H9 (cell line): ENCODE results near the gene TTC28. TPM values are rescaled to one million over a fixed set of nuclear protein-coding genes. Genes with fewer than 3 reads are reported as not detected.

Experiments
- DNase-seq: peaks from one replicate; pipeline ENCODE4 v3.0.0-alpha.2; 2017
- H2AFZ ChIP-seq: one replicate; pipeline ENCODE4 v1.6.1; 2013; ENCODE audit warnings: mild to moderate bottlenecking, low read length, control low read depth, moderate library complexity
- H2AK5ac ChIP-seq: 2 replicates; pipeline ENCODE4 v1.6.1; 2013; ENCODE audit warnings: low read length, control low read depth, mixed read lengths; ENCODE audit not compliant: insufficient read length
- H2BK120ac ChIP-seq: one replicate; pipeline ENCODE4 v1.6.1; 2013; ENCODE audit warnings: low read depth, mild to moderate bottlenecking, low read length, control low read depth, inconsistent platforms; ENCODE audit not compliant: poor library complexity, severe bottlenecking
- H2BK12ac ChIP-seq: 2 replicates; pipeline ENCODE4 v1.6.1; 2013; ENCODE audit warnings: low read length, control low read depth, mixed read lengths, low read depth; ENCODE audit not compliant: insufficient read length
- H2BK15ac ChIP-seq: 2 replicates; pipeline ENCODE4 v1.6.1; 2013; ENCODE audit warnings: low read depth, low read length, control low read depth
- H2BK20ac ChIP-seq: one replicate; pipeline ENCODE4 v1.6.1; 2013; ENCODE audit warnings: low read depth, mild to moderate bottlenecking, low read length, control low read depth, inconsistent platforms; ENCODE audit not compliant: poor library complexity, severe bottlenecking
- H2BK5ac ChIP-seq: 2 replicates; pipeline ENCODE4 v1.6.1; 2013; ENCODE audit warnings: low read length, control low read depth, mixed read lengths; ENCODE audit not compliant: insufficient read length
- H3K14ac ChIP-seq: 2 replicates; pipeline ENCODE4 v1.6.1; 2013; ENCODE audit warnings: low read length, control low read depth; ENCODE audit not compliant: insufficient read depth
- H3K18ac ChIP-seq: 2 replicates; pipeline ENCODE4 v1.6.1; 2013; ENCODE audit warnings: low read depth, mild to moderate bottlenecking, mixed read lengths, low read length, control low read depth; ENCODE audit not compliant: insufficient read length
- H3K23ac ChIP-seq: 2 replicates; pipeline ENCODE4 v1.6.1; 2013; ENCODE audit warnings: low read length, control low read depth, mixed read lengths, low read depth; ENCODE audit not compliant: insufficient read length
- H3K23me2 ChIP-seq: 2 replicates; pipeline ENCODE4 v1.6.1; 2013; ENCODE audit warnings: low read depth, mild to moderate bottlenecking, mixed read lengths, low read length, control low read depth; ENCODE audit not compliant: insufficient read length, poor library complexity, severe bottlenecking
- H3K27ac ChIP-seq: 2 replicates; pipeline ENCODE4 v1.5.1; 2013; ENCODE audit warnings: low read length, control low read depth, mixed read lengths, low read depth; ENCODE audit not compliant: insufficient read length
- H3K27me3 ChIP-seq: 2 replicates; pipeline ENCODE4 v1.6.1; 2013; ENCODE audit warnings: low read length, control low read depth, inconsistent platforms; ENCODE audit not compliant: insufficient read depth
- H3K4ac ChIP-seq: 2 replicates; pipeline ENCODE4 v1.6.1; 2013; ENCODE audit warnings: low read depth, mild to moderate bottlenecking, control low read depth, inconsistent platforms, low read length, moderate library complexity
- H3K4me1 ChIP-seq: 2 replicates; pipeline ENCODE4 v1.6.1; 2013; ENCODE audit warnings: low read length, control low read depth, inconsistent platforms; ENCODE audit not compliant: insufficient read depth
- H3K4me2 ChIP-seq: 2 replicates; pipeline ENCODE4 v1.6.1; 2013; ENCODE audit warnings: low read length, control low read depth, mixed read lengths; ENCODE audit not compliant: insufficient read length, insufficient read depth
- H3K56ac ChIP-seq: 2 replicates; pipeline ENCODE4 v1.6.1; 2013; ENCODE audit warnings: low read depth, mild to moderate bottlenecking, mixed read lengths, low read length, control low read depth; ENCODE audit not compliant: insufficient read length
- H3K79me1 ChIP-seq: 2 replicates; pipeline ENCODE4 v1.6.1; 2013; ENCODE audit warnings: low read depth, mild to moderate bottlenecking, moderate library complexity, low read length, control low read depth, inconsistent platforms; ENCODE audit not compliant: insufficient read depth, poor library complexity, severe bottlenecking
- H3K79me2 ChIP-seq: 2 replicates; pipeline ENCODE4 v1.6.1; 2013; ENCODE audit warnings: low read length, control low read depth, inconsistent platforms; ENCODE audit not compliant: insufficient read depth
- H3K9ac ChIP-seq: 2 replicates; pipeline ENCODE4 v1.6.1; 2013; ENCODE audit warnings: low read length, control low read depth, mixed read lengths; ENCODE audit not compliant: insufficient read length; ENCODE audit errors: extremely low read depth
- H3K9me3 ChIP-seq: one replicate; pipeline ENCODE4 v1.6.1; 2013; ENCODE audit warnings: low read depth, low read length, inconsistent platforms; ENCODE audit not compliant: control insufficient read depth
- H3T11ph ChIP-seq: one replicate; pipeline ENCODE4 v1.6.1; 2013; ENCODE audit warnings: mild to moderate bottlenecking, low read length, control low read depth, inconsistent platforms
- H4K20me1 ChIP-seq: one replicate; pipeline ENCODE4 v1.6.1; 2013; ENCODE audit not compliant: control insufficient read depth, insufficient read length, insufficient read depth
- H4K5ac ChIP-seq: 2 replicates; pipeline ENCODE4 v1.6.1; 2013; ENCODE audit warnings: low read depth, mild to moderate bottlenecking, mixed read lengths, low read length, control low read depth; ENCODE audit not compliant: insufficient read length
- H4K8ac ChIP-seq: replicated peaks from 2 replicates; pipeline ENCODE4 v1.6.1; 2013; ENCODE audit warnings: low read length, control low read depth, mixed read lengths, low read depth; ENCODE audit not compliant: insufficient read length
- H4K91ac ChIP-seq: 2 replicates; pipeline ENCODE4 v1.6.1; 2013; ENCODE audit warnings: low read depth, mild to moderate bottlenecking, moderate library complexity, mixed read lengths, low read length, control low read depth; ENCODE audit not compliant: insufficient read length
- H3K27ac Mint-ChIP-seq, 3 experiments: 2 replicates in 2 of 3; 3 replicates in 1 of 3; pipeline ENCODE4 v1.8.0; 2020 to 2021; ENCODE audit warnings: mixed read lengths in 3 of 3, mild to moderate bottlenecking in 1 of 3, moderate library complexity in 1 of 3
- H3K27me3 Mint-ChIP-seq: 2 replicates; pipeline ENCODE4 v1.8.0; 2021; ENCODE audit warnings: low read depth, mild to moderate bottlenecking, moderate library complexity, mixed read lengths
- H3K36me3 Mint-ChIP-seq, 3 experiments: 2 replicates in 2 of 3; 3 replicates in 1 of 3; pipeline ENCODE4 v1.8.0; 2020 to 2021; ENCODE audit warnings: low read depth in 3 of 3, mixed read lengths in 3 of 3; ENCODE audit not compliant: insufficient read depth in 1 of 3
- H3K4me1 Mint-ChIP-seq, 2 experiments: 2 replicates each; pipeline ENCODE4 v1.8.0; 2020; ENCODE audit warnings: mixed read lengths in 2 of 2
- H3K4me3 Mint-ChIP-seq, 2 experiments: 2 replicates in 1 of 2; 3 replicates in 1 of 2; pipeline ENCODE4 v1.8.0; 2020 to 2021; ENCODE audit warnings: mild to moderate bottlenecking in 2 of 2, mixed read lengths in 2 of 2, moderate library complexity in 1 of 2
- H3K9me3 Mint-ChIP-seq, 2 experiments: 2 replicates in 1 of 2; 3 replicates in 1 of 2; pipeline ENCODE4 v1.8.0; 2020; ENCODE audit warnings: mild to moderate bottlenecking in 2 of 2, mixed read lengths in 2 of 2, moderate library complexity in 1 of 2
- WGBS: extraction: QIAGEN DNeasy Blood & Tissue Kit; methylation state at CpG from one replicate; pipeline ENCODE4 v1.1.7; 2013; ENCODE audit warnings: missing lambda C conversion rate, low lambda C conversion rate, mixed read lengths; ENCODE audit not compliant: insufficient read length; ENCODE audit errors: extremely low coverage; 5-methylcytosine and 5-hydroxymethylcytosine counted together
- total RNA-seq: library from RNA; stranded (reverse); gene quantifications from 2 replicates; pipeline ENCODE4 v1.2.1, GENCODE V29; 2021
- TF ChIP-seq, protein P1 (sequence below): fragments of 200-600 bp; sonication (generic); conservative IDR thresholded peaks from 3 replicates; pipeline ENCODE4 v1.8.0; 2021; ENCODE audit warnings: antibody characterized with exemption, mild to moderate bottlenecking

Gene TTC28
- total RNA-seq, 1 experiment from 2014 or later = 13.6 TPM

DNA sequence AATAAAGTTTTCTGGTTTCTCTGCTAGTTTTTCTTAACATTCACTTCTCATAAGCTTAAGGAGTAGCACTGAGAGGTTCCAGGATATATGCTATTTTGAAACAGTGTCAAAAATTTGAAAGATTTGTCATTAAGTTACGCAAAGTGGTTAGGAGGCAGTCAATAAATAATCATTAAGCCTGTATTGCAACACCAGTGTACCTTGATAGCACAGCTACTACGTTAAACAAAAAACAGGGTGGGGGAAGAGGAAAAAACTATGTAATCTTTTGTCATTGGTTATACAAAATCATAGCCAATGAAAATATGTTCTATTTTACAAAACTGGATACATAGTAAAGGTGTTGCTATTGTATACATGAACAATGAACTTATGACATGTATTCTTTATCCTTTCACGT lies 730.2 kb downstream of the TTC28 start:
- H3K23me2 ChIP-seq = no peaks in the 10 kb centered on the region
- no peak overlapping the region for H2BK20ac ChIP-seq
- no peak overlapping the region for H4K8ac ChIP-seq
- Mint-ChIP-seq H3K27ac (no peak overlapping the region), H3K36me3 (no peaks in the 10 kb centered on the region), H3K4me3 (no peak overlapping the region), H3K4me1 (no peaks in the 10 kb centered on the region), H3K9me3 (no peaks in the 10 kb centered on the region), H3K27me3 (no peaks in the 10 kb centered on the region)
- no peak overlapping the region for H2BK15ac ChIP-seq
- H3K9ac ChIP-seq = no peak overlapping the region
- no peak overlapping the region for H3K4ac ChIP-seq
- H3K14ac ChIP-seq = no peak overlapping the region
- no peaks in the 10 kb centered on the region for H3K79me2 ChIP-seq
- DNase-seq = no peak
- H2BK120ac ChIP-seq = no peak overlapping the region
- no peaks in the 10 kb centered on the region for H3K4me1 ChIP-seq
- no CpG with 5 or more reads among the region's 3 CpGs for WGBS
- no peak overlapping the region for H2BK5ac ChIP-seq
- H3K79me1 ChIP-seq = no peaks in the 10 kb centered on the region
- TF ChIP-seq, protein P1, sequence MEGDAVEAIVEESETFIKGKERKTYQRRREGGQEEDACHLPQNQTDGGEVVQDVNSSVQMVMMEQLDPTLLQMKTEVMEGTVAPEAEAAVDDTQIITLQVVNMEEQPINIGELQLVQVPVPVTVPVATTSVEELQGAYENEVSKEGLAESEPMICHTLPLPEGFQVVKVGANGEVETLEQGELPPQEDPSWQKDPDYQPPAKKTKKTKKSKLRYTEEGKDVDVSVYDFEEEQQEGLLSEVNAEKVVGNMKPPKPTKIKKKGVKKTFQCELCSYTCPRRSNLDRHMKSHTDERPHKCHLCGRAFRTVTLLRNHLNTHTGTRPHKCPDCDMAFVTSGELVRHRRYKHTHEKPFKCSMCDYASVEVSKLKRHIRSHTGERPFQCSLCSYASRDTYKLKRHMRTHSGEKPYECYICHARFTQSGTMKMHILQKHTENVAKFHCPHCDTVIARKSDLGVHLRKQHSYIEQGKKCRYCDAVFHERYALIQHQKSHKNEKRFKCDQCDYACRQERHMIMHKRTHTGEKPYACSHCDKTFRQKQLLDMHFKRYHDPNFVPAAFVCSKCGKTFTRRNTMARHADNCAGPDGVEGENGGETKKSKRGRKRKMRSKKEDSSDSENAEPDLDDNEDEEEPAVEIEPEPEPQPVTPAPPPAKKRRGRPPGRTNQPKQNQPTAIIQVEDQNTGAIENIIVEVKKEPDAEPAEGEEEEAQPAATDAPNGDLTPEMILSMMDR = no peak
- no peak overlapping the region for H3T11ph ChIP-seq
- H3K4me2 ChIP-seq = no peak overlapping the region
- no peak overlapping the region for H2AFZ ChIP-seq
- no peak overlapping the region for H2BK12ac ChIP-seq
- no peak overlapping the region for H3K23ac ChIP-seq
- no peak overlapping the region for H4K5ac ChIP-seq
- no peak overlapping the region for H4K91ac ChIP-seq
- no peak overlapping the region for H3K56ac ChIP-seq
- no peaks in the 10 kb centered on the region for H3K9me3 ChIP-seq
- H3K18ac ChIP-seq = no peak overlapping the region
- no peaks in the 10 kb centered on the region for H3K27me3 ChIP-seq
- H3K27ac ChIP-seq = no peak overlapping the region
- no peak overlapping the region for H2AK5ac ChIP-seq
- no peaks in the 10 kb centered on the region for H4K20me1 ChIP-seq
